SU-DHL-6 (cell line): ENCODE results near the gene GABRG2.

ENCODE experiments used
- EZH2phosphoT487 ChIP-seq: fragments of 200-600 bp; sonication (generic), shearing (Covaris generic); conservative IDR thresholded peaks from 2 replicates; pipeline ENCODE4 v1.6.1; 2018; ENCODE audit warnings: mild to moderate bottlenecking, antibody characterized with exemption, low read length, moderate library complexity, mixed read lengths
- TF ChIP-seq, protein P1 (sequence below): fragments of 200-600 bp; sonication (generic); IDR thresholded peaks from one replicate; pipeline ENCODE4 v1.5.1; 2017; ENCODE audit warnings: antibody characterized with exemption, mild to moderate bottlenecking, low read length, moderate library complexity; ENCODE audit not compliant: insufficient read depth, poor library complexity, severe bottlenecking

DNA sequence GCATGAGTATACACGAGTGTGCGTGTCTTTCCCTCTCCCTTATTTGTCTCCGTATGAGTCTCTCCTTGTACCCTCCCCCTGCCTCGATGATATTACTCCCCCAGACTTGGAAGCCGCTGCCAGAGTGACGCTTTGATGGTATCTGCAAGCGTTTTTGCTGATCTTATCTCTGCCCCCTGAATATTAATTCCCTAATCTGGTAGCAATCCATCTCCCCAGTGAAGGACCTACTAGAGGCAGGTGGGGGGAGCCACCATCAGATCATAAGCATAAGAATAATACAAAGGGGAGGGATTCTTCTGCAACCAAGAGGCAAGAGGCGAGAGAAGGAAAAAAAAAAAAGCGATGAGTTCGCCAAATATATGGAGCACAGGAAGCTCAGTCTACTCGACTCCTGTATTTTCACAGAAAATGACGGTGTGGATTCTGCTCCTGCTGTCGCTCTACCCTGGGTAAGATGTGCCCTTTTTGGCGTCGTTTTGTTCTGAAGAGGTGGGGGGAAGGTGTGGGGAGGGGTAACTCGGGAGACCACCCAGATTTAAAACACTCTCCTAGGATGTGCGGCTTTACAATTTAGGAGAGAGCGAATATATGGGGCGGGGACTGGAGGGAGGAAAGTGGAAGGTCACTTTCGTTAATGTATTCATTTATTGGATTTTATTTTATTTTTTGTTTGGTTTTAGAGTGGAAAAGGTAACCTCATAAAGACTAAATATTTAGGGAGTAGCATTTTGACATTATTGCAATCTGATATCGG is at the start of gene GABRG2:
- TF ChIP-seq, protein P1, sequence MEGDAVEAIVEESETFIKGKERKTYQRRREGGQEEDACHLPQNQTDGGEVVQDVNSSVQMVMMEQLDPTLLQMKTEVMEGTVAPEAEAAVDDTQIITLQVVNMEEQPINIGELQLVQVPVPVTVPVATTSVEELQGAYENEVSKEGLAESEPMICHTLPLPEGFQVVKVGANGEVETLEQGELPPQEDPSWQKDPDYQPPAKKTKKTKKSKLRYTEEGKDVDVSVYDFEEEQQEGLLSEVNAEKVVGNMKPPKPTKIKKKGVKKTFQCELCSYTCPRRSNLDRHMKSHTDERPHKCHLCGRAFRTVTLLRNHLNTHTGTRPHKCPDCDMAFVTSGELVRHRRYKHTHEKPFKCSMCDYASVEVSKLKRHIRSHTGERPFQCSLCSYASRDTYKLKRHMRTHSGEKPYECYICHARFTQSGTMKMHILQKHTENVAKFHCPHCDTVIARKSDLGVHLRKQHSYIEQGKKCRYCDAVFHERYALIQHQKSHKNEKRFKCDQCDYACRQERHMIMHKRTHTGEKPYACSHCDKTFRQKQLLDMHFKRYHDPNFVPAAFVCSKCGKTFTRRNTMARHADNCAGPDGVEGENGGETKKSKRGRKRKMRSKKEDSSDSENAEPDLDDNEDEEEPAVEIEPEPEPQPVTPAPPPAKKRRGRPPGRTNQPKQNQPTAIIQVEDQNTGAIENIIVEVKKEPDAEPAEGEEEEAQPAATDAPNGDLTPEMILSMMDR = no peak
- TF ChIP-seq EZH2phosphoT487 = no peak
